HEK293 (cell line): ENCODE data around the gene SQSTM1.

Experiments
- CTCF ChIA-PET: fragments of 350-600 bp; formaldehyde crosslinking; extraction: SDS; loops from one replicate; lab custom pipeline; 2021; ENCODE audit warnings: antibody characterized with exemption; lab: Yijun Ruan, JAX
- POLR2A ChIA-PET: fragments of 300-600 bp; formaldehyde crosslinking; extraction: SDS; loops from one replicate; lab custom pipeline; 2020; ENCODE audit warnings: antibody characterized with exemption, inconsistent platforms; lab: Yijun Ruan, JAX
- H3K27ac ChIP-seq: fragments of 200-500 bp; sonication (Bioruptor generic); 2 replicates; pipeline ENCODE4 v1.5.1; 2014; ENCODE audit warnings: low read depth, low read length, control low read depth, inconsistent platforms; ENCODE audit errors: extremely low read depth
- H3K36me3 ChIP-seq, 2 experiments: fragments of 200-500 bp in 1 of 2; sonication (Bioruptor generic) in 1 of 2; 1 replicate in 1 of 2; 2 replicates in 1 of 2; pipeline ENCODE4 v1.5.1; 2014 to 2017; ENCODE audit warnings: inconsistent platforms in 2 of 2, low read length in 2 of 2; ENCODE audit not compliant: control insufficient read depth in 2 of 2, insufficient read depth in 1 of 2
- H3K4me1 ChIP-seq: fragments of 200-500 bp; sonication (Bioruptor generic); 2 replicates; pipeline ENCODE4 v1.5.1; 2014; ENCODE audit warnings: mild to moderate bottlenecking, low read length, inconsistent platforms; ENCODE audit not compliant: control insufficient read depth, insufficient read depth
- H3K4me3 ChIP-seq: 2 replicates; pipeline ENCODE4 v1.5.1; 2011; ENCODE audit warnings: low read depth, mild to moderate bottlenecking, control low read depth, low read length, moderate library complexity
- H3K9me3 ChIP-seq: fragments of 200-500 bp; sonication (Bioruptor generic); 2 replicates; pipeline ENCODE4 v1.5.1; 2014; ENCODE audit warnings: low read depth, low read length, inconsistent platforms; ENCODE audit not compliant: control insufficient read depth, insufficient read depth
- GLIS2 ChIP-seq: fragments of 450-650 bp; formaldehyde crosslinking; IDR thresholded peaks from 2 replicates; pipeline ENCODE4 v1.5.1; 2016; ENCODE audit warnings: missing biosample characterization, missing genetic modification characterization
- HOXC10 ChIP-seq: sonication (generic); formaldehyde crosslinking; IDR thresholded peaks from 2 replicates; pipeline ENCODE4 v1.8.1; 2023; ENCODE audit warnings: mild to moderate bottlenecking, missing genetic modification reagents
- KLF9 ChIP-seq: fragments of 450-650 bp; formaldehyde crosslinking; IDR thresholded peaks from 2 replicates; pipeline ENCODE4 v1.5.1; 2016; ENCODE audit warnings: missing biosample characterization, missing genetic modification characterization, low read depth
- SP3 ChIP-seq: fragments of 450-650 bp; formaldehyde crosslinking; IDR thresholded peaks from 2 replicates; pipeline ENCODE4 v1.5.1; 2016; ENCODE audit warnings: missing biosample characterization, missing genetic modification characterization
- SP7 ChIP-seq: fragments of 450-650 bp; formaldehyde crosslinking; IDR thresholded peaks from 2 replicates; pipeline ENCODE4 v1.5.1; 2016; ENCODE audit warnings: missing biosample characterization, missing genetic modification characterization
- YY2 ChIP-seq: fragments of 450-650 bp; formaldehyde crosslinking; IDR thresholded peaks from 2 replicates; pipeline ENCODE4 v1.5.1; 2016; ENCODE audit warnings: missing biosample characterization, missing genetic modification characterization
- ZNF292 ChIP-seq: fragments of 450-650 bp; formaldehyde crosslinking; IDR thresholded peaks from 2 replicates; pipeline ENCODE4 v1.5.1; 2016; ENCODE audit warnings: low read depth, missing biosample characterization, missing genetic modification characterization, borderline replicate concordance
- ZNF555 ChIP-seq: fragments of 450-650 bp; formaldehyde crosslinking; conservative IDR thresholded peaks from 2 replicates; pipeline ENCODE4 v1.5.1; 2017; ENCODE audit warnings: missing biosample characterization, mild to moderate bottlenecking, missing genetic modification characterization, inconsistent platforms
- ZNF677 ChIP-seq: fragments of 450-650 bp; IDR thresholded peaks from 2 replicates; pipeline ENCODE4 v1.5.0; 2018; ENCODE audit warnings: missing biosample characterization, mild to moderate bottlenecking, missing genetic modification characterization, moderate library complexity
- ZNF701 ChIP-seq: fragments of 450-650 bp; formaldehyde crosslinking; IDR thresholded peaks from 2 replicates; pipeline ENCODE4 v1.5.1; 2016; ENCODE audit warnings: missing biosample characterization, missing genetic modification characterization
- ZNF830 ChIP-seq: fragments of 450-650 bp; IDR thresholded peaks from 2 replicates; pipeline ENCODE4 v1.5.0; 2018; ENCODE audit warnings: missing biosample characterization, missing genetic modification characterization, low read depth, mild to moderate bottlenecking, moderate library complexity
- TF ChIP-seq, protein P1 (sequence below): fragments of 450-650 bp; formaldehyde crosslinking; IDR thresholded peaks from 2 replicates; pipeline ENCODE4 v1.5.1; 2016; ENCODE audit warnings: missing biosample characterization, missing genetic modification characterization
- TF ChIP-seq, protein P2 (sequence below): fragments of 450-650 bp; formaldehyde crosslinking; IDR thresholded peaks from 2 replicates; pipeline ENCODE4 v1.5.1; 2016; ENCODE audit warnings: missing biosample characterization, missing genetic modification characterization, borderline replicate concordance
- TF ChIP-seq, protein P3 (sequence below): fragments of 450-650 bp; formaldehyde crosslinking; IDR thresholded peaks from 2 replicates; pipeline ENCODE4 v1.5.1; 2017; ENCODE audit warnings: missing biosample characterization, missing genetic modification characterization
- TF ChIP-seq, protein P4 (sequence below): fragments of 450-650 bp; IDR thresholded peaks from 2 replicates; pipeline ENCODE4 v1.5.1; 2018; ENCODE audit warnings: missing biosample characterization, mild to moderate bottlenecking, missing genetic modification characterization

Gene SQSTM1

GRCh38 chr5:179805529-179806249, 15.0 kb upstream of the SQSTM1 start (continued):
- TF ChIP-seq ZNF555 (tag by site-specific recombination), result no peak
- 0 out of 2 replicates have a peak, but pooled peaks have one; percentile 14 for TF ChIP-seq SP7
- TF ChIP-seq ZNF830 (tag by site-specific recombination), result no peak
- no peak for TF ChIP-seq ZNF701 (tag by site-specific recombination)
- TF ChIP-seq, protein P1, sequence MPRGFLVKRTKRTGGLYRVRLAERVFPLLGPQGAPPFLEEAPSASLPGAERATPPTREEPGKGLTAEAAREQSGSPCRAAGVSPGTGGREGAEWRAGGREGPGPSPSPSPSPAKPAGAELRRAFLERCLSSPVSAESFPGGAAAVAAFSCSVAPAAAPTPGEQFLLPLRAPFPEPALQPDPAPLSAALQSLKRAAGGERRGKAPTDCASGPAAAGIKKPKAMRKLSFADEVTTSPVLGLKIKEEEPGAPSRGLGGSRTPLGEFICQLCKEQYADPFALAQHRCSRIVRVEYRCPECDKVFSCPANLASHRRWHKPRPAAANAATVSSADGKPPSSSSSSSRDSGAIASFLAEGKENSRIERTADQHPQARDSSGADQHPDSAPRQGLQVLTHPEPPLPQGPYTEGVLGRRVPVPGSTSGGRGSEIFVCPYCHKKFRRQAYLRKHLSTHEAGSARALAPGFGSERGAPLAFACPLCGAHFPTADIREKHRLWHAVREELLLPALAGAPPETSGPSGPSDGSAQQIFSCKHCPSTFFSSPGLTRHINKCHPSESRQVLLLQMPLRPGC, result no peak
- peak; percentile 68 for TF ChIP-seq GLIS2 (tag by site-specific recombination)
- TF ChIP-seq, protein P2, sequence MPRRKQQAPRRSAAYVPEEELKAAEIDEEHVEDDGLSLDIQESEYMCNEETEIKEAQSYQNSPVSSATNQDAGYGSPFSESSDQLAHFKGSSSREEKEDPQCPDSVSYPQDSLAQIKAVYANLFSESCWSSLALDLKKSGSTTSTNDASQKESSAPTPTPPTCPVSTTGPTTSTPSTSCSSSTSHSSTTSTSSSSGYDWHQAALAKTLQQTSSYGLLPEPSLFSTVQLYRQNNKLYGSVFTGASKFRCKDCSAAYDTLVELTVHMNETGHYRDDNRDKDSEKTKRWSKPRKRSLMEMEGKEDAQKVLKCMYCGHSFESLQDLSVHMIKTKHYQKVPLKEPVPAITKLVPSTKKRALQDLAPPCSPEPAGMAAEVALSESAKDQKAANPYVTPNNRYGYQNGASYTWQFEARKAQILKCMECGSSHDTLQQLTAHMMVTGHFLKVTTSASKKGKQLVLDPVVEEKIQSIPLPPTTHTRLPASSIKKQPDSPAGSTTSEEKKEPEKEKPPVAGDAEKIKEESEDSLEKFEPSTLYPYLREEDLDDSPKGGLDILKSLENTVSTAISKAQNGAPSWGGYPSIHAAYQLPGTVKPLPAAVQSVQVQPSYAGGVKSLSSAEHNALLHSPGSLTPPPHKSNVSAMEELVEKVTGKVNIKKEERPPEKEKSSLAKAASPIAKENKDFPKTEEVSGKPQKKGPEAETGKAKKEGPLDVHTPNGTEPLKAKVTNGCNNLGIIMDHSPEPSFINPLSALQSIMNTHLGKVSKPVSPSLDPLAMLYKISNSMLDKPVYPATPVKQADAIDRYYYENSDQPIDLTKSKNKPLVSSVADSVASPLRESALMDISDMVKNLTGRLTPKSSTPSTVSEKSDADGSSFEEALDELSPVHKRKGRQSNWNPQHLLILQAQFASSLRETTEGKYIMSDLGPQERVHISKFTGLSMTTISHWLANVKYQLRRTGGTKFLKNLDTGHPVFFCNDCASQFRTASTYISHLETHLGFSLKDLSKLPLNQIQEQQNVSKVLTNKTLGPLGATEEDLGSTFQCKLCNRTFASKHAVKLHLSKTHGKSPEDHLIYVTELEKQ, result no peak
- TF ChIP-seq ZNF292, result no peak
- no peak for TF ChIP-seq YY2 (tag by site-specific recombination)
- 0 out of 2 replicates have a peak, but pooled peaks have one; percentile 17 for TF ChIP-seq KLF9
- peak; percentile 45; the same call in 1 of the 2 replicates for TF ChIP-seq SP3 (tag by site-specific recombination)

- H3K27ac ChIP-seq, result peak within 1 kb of the TSS; percentile 89
- no peaks in the 10 kb centered on the region for H3K9me3 ChIP-seq
- peaks cover 22% of the 10 kb centered on the region for H3K4me1 ChIP-seq
- peak within 1 kb of the TSS; percentile 76 for H3K4me3 ChIP-seq
- TF ChIP-seq HOXC10 (CRISPR knock-in tag) (no peak), ZNF677 (tag by site-specific recombination) (peak; percentile 57; the same call in 1 of the 2 replicates)
- TF ChIP-seq, protein P3, sequence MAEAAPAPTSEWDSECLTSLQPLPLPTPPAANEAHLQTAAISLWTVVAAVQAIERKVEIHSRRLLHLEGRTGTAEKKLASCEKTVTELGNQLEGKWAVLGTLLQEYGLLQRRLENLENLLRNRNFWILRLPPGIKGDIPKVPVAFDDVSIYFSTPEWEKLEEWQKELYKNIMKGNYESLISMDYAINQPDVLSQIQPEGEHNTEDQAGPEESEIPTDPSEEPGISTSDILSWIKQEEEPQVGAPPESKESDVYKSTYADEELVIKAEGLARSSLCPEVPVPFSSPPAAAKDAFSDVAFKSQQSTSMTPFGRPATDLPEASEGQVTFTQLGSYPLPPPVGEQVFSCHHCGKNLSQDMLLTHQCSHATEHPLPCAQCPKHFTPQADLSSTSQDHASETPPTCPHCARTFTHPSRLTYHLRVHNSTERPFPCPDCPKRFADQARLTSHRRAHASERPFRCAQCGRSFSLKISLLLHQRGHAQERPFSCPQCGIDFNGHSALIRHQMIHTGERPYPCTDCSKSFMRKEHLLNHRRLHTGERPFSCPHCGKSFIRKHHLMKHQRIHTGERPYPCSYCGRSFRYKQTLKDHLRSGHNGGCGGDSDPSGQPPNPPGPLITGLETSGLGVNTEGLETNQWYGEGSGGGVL (tag by site-specific recombination), result no peak
- TF ChIP-seq, protein P4, sequence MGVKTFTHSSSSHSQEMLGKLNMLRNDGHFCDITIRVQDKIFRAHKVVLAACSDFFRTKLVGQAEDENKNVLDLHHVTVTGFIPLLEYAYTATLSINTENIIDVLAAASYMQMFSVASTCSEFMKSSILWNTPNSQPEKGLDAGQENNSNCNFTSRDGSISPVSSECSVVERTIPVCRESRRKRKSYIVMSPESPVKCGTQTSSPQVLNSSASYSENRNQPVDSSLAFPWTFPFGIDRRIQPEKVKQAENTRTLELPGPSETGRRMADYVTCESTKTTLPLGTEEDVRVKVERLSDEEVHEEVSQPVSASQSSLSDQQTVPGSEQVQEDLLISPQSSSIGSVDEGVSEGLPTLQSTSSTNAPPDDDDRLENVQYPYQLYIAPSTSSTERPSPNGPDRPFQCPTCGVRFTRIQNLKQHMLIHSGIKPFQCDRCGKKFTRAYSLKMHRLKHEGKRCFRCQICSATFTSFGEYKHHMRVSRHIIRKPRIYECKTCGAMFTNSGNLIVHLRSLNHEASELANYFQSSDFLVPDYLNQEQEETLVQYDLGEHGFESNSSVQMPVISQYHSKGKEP (tag by site-specific recombination), result peak; percentile 42
- CTCF ChIA-PET, result interaction anchor here (0.8 kb wide), 1 partner anchor 13 kb away, joined by 3 read pairs; no protein-coding TSS in a partner anchor
- H3K36me3 ChIP-seq, result peaks cover 0 to 18% of the 10 kb centered on the region in 2 experiments; a peak in 2 of 3 replicates
- POLR2A ChIA-PET, result interaction anchor here (0.5 to 2.1 kb wide), 6 partner anchors 9 to 183 kb away, joined by 3 to 9 read pairs (median 3); partner anchors contain the start of genes HNRNPH1 and SQSTM1
Observed at GRCh38 chr5:179806250-179807048, 14.3 kb upstream of the SQSTM1 start, which contains the start of gene MGAT4B. MGAT4B (minus strand) TSS chr5:179806866; CDS start chr5:179806583, 283 bp downstream.
